HG03571 (cell line): ENCODE data around the gene C12orf42.
A peak's percentile ranks its signal among the peaks of the same experiment; 100 is the strongest.
"Not testable (repeated sequence)": the region's sequence is repeated elsewhere in the genome, so short reads cannot be mapped to it uniquely, and the experiment has no call there.

Source experiments
- ATAC-seq: cut with Tn5 transposase; IDR thresholded peaks from one replicate; pipeline ENCODE4 v1.9.1; 2021; ENCODE audit not compliant: unreplicated experiment

C12orf42 gene

GRCh38 chr12:103425674-103426073, 70.1 kb downstream of the C12orf42 start:
- not testable (repeated sequence) for ATAC-seq

- not testable (repeated sequence) for ATAC-seq
Observed at GRCh38 chr12:103424849-103425586, 70.8 kb downstream of the C12orf42 start.

- no peak for ATAC-seq
Observed at GRCh38 chr12:103423516-103423910, 72.3 kb downstream of the C12orf42 start.

GRCh38 chr12:103422746-103423515, 72.8 kb downstream of the C12orf42 start:
- no peak for ATAC-seq

GRCh38 chr12:103422328-103422727, 73.4 kb downstream of the C12orf42 start:
- no peak for ATAC-seq

GRCh38 chr12:103421402-103421801, 74.4 kb downstream of the C12orf42 start:
- ATAC-seq = no peak

- ATAC-seq = no peak
Observed at GRCh38 chr12:103415681-103416080, 80.1 kb downstream of the C12orf42 start.

- ATAC-seq = no peak
Observed at GRCh38 chr12:103401421-103401820, 94.3 kb downstream of the C12orf42 start.

GRCh38 chr12:103399986-103400385, 95.8 kb downstream of the C12orf42 start:
- ATAC-seq = no peak

- ATAC-seq = no peak
Observed at GRCh38 chr12:103397536-103397935, 98.2 kb downstream of the C12orf42 start.

GRCh38 chr12:103392722-103393121, 103.0 kb downstream of the C12orf42 start:
- ATAC-seq = peak; percentile 87

GRCh38 chr12:103391103-103391502, 104.7 kb downstream of the C12orf42 start:
- ATAC-seq = no peak

- ATAC-seq = no peak
Observed at GRCh38 chr12:103387385-103387784, 108.4 kb downstream of the C12orf42 start.

GRCh38 chr12:103386451-103386850, 109.3 kb downstream of the C12orf42 start:
- ATAC-seq = no peak

- peak; percentile 47 for ATAC-seq
Observed at GRCh38 chr12:103382736-103383346, 112.9 kb downstream of the C12orf42 start.

- ATAC-seq = no peak
Observed at GRCh38 chr12:103382119-103382518, 113.6 kb downstream of the C12orf42 start.

GRCh38 chr12:103379670-103380069, 116.1 kb downstream of the C12orf42 start:
- ATAC-seq = no peak

GRCh38 chr12:103373088-103373523, 122.7 kb downstream of the C12orf42 start:
- ATAC-seq = no peak

GRCh38 chr12:103369929-103370328, 125.8 kb downstream of the C12orf42 start:
- ATAC-seq = peak; percentile 82

- ATAC-seq = no peak
Observed at GRCh38 chr12:103368167-103368566, 127.6 kb downstream of the C12orf42 start.

GRCh38 chr12:103354403-103354802, 141.4 kb downstream of the C12orf42 start:
- ATAC-seq = no peak

GRCh38 chr12:103353913-103354312, 141.9 kb downstream of the C12orf42 start:
- ATAC-seq = no peak
